Measurements from ENCODE around the gene ZNF197. TPM values are rescaled to one million over a fixed set of nuclear protein-coding genes. Genes with fewer than 3 reads are reported as not detected.

ZNF197 gene
- 16.9 and 17.8 TPM in 2 replicates for total RNA-seq

DNA sequence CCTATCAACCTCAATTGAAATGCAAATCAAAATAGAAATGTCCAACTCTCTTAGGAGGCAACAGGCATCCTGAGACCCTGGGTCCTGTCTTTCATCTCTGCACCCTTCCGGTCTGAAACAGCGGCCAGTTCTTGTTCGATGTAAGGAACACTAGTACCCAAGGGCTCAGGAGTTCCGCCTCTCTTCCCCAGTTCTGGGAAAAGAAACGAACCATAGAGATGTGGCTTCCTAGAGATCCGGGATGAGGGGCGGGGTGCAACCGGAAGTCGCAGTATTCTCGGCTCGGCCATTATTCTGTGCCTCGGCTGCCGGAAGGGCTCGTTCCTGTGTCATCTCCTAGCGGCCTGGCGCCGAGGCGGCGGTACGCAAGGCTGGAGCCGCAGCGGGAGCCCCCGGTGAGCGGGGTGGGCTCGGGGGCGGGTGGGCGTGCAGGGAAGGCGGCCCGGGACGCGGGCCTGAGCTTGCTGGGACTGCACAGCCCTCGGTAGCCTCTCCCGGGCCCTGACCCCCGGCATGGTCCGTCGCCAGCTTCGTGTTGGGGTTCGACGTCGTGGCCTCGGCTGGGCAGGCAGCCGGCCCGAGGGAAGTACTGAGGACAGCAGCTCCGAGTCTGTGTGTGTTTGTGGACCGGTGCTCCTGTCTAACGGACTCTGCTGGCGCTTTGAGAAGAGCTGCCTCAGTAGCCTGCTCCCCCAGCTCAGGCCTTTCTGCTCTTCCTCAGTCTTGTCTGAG is at the start of gene ZNF197:
Gene ZNF197 (plus strand): TSS at position 288 of the 732 bp plus-strand sequence. CDS start 4,119 bp downstream, outside the sequence.

DNA sequence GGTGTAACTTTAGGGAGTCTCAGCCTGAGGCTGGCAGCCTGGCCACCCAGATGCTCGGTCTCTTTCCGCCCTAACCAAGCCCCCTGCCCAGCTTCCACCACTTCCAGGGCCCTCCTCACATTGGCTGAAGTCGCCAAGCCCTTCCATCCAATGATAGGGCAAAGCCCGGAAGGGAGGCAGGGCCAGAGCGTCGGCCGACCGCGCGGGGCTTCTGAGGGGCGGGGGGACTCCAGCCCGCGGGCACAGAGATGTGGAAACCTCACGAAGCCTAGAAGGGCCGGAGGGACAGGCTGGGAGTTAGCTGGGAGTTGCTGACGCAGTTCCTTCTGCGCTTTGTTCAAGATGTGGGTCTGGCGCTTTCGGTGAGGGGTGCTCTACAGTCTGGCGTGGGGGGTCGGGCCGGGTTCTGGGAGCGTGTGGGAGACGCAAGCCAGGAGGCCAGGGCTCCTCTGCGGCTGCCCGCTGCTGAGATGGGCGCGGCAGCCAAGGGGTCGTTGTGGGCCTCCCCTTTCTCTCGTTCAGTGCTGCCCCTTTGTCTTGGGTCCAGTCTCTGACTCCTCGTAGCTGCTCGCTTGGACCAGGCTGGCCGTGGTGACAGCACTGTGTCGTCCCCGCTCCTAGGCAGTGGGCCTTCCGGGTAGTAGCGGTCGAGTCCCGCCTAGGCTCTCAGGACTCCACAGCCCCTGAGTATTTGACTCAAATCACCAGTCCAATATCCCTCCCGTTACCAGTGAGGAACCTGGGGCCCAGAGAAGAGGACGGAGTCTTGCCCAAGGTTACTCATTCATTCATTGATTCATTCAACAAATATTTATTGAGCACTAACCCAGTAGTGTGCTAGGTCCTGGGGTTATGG is 40.0 kb upstream of the ZNF197 start, which contains the start of gene ZNF660:
Gene ZNF660 (plus strand): TSS at position 319 of the 856 bp plus-strand sequence. CDS start 9,230 bp downstream, outside the sequence.

DNA sequence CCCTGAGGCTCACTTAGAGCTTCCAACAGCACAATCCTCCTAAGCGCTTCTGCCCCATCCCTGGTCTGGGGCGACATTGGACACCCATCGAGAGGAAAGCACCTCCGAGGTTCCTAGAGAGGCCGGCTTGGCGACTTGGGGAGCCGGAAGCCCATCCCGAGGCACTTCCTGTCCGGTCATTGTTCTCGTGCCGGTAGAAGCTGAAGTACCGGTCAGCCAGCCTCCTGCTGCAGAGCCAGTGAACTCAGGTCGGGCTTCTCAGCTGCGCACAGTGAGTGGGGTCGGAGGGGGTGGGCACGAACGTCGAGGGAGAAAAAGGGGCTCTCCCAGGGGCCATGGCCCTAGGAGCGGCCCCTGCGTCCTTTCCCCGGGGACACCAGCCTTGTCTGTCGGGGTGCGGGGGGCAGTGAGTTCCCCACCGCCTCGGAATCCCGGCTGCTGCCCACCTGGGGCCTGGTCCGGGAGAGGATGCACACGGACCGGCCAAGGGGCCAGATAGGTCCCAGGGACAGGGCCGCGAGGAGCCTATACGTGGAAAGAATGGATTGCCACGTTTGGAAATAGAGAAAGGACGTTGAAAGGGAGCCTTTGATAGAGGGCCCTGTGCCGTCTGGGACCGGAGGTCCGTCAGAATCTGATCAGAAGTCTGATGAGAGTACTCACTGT is 23.9 kb downstream of the ZNF197 start, which contains the start of gene ZNF35:
Gene ZNF35 (plus strand): TSS at position 169 of the 666 bp plus-strand sequence. CDS start 2,336 bp downstream, outside the sequence.

Other genes starting within 250 kb of the ZNF197 start
- gene ZNF445, start 147.4 kb upstream of the ZNF197 start, total RNA-seq = 6.8 and 8.4 TPM in 2 replicates
- gene ZKSCAN7, start 69.8 kb upstream of the ZNF197 start, total RNA-seq = 5.2 and 7.0 TPM in 2 replicates
- gene ZNF660, start 40.1 kb upstream of the ZNF197 start, total RNA-seq = 0.77 and 3.1 TPM in 2 replicates
- gene ZNF35, start 23.7 kb downstream of the ZNF197 start, total RNA-seq = 9.9 and 12.1 TPM in 2 replicates
- gene ZNF502, start 87.6 kb downstream of the ZNF197 start, total RNA-seq = 4.0 and 5.9 TPM in 2 replicates
- 4.5 and 5.2 TPM in 2 replicates for gene ZNF501, start 104.6 kb downstream of the ZNF197 start, total RNA-seq
- 16.9 and 22.0 TPM in 2 replicates for gene KIAA1143, start 136.6 kb downstream of the ZNF197 start, total RNA-seq
- gene KIF15, start 136.8 kb downstream of the ZNF197 start, total RNA-seq = 3.1 and 19.0 TPM in 2 replicates
- 13.8 and 18.3 TPM in 2 replicates for gene TMEM42, start 236.9 kb downstream of the ZNF197 start, total RNA-seq
- not detected in 2 replicates for gene TGM4, start 249.6 kb downstream of the ZNF197 start, total RNA-seq

Data from regular cardiac myocyte (primary cell).